AG10803 (cell line): ENCODE measurements around the gene KIF26A.

Source experiments
- DNase-seq: peaks from one replicate; pipeline ENCODE4 v3.0.0; 2010; ENCODE audit warnings: low read depth
- H3K4me3 ChIP-seq: 2 replicates; pipeline ENCODE4 v1.5.1; 2011; ENCODE audit warnings: mild to moderate bottlenecking, low read length, control low read depth
- CTCF ChIP-seq: conservative IDR thresholded peaks from 2 replicates; pipeline ENCODE4 v1.5.1; 2011; ENCODE audit warnings: mild to moderate bottlenecking, low read length, control low read depth, inconsistent platforms

KIF26A gene

GRCh38 chr14:104099096-104100041 is 39.0 kb upstream of the KIF26A start:
- DNase-seq: no peak
- no peak for TF ChIP-seq CTCF

GRCh38 chr14:104100171-104101085 is 38.0 kb upstream of the KIF26A start:
- DNase-seq: no peak
- no peak overlapping the region for H3K4me3 ChIP-seq
- TF ChIP-seq CTCF: no peak

More at GRCh38 chr14:104099096-104100041, 39.0 kb upstream of the KIF26A start:
- no peak overlapping the region for H3K4me3 ChIP-seq

GRCh38 chr14:104101086-104101621 is 37.2 kb upstream of the KIF26A start:
- no peak for TF ChIP-seq CTCF
- DNase-seq: no peak
- H3K4me3 ChIP-seq: no peak overlapping the region

GRCh38 chr14:104101651-104102281 is 36.6 kb upstream of the KIF26A start:
- no peak for DNase-seq
- TF ChIP-seq CTCF: no peak
- no peak overlapping the region for H3K4me3 ChIP-seq

- DNase-seq: no peak
- H3K4me3 ChIP-seq: no peak overlapping the region
- TF ChIP-seq CTCF: no peak
Observed at GRCh38 chr14:104102282-104102914, 36.0 kb upstream of the KIF26A start.

- H3K4me3 ChIP-seq: no peak overlapping the region
- TF ChIP-seq CTCF: no peak
- no peak for DNase-seq
Observed at GRCh38 chr14:104103061-104103445, 35.3 kb upstream of the KIF26A start.
